Type B pancreatic cell (in vitro differentiated cells): ENCODE results near the gene GBA2. TPM values are rescaled to one million over a fixed set of nuclear protein-coding genes. Genes with fewer than 3 reads are reported as not detected.

ENCODE experiments used
- DNase-seq: peaks from one replicate; pipeline ENCODE4 v3.0.0; 2021; ENCODE audit warnings: mixed read lengths; ENCODE audit not compliant: unreplicated experiment; ENCODE audit errors: extremely low spot score
- H3K27ac Mint-ChIP-seq: 2 replicates; pipeline ENCODE4 v1.8.0; 2021; ENCODE audit warnings: mild to moderate bottlenecking, mixed read lengths
- H3K27me3 Mint-ChIP-seq: 2 replicates; pipeline ENCODE4 v1.8.0; 2021; ENCODE audit warnings: mixed read lengths
- H3K36me3 Mint-ChIP-seq: 2 replicates; pipeline ENCODE4 v1.8.0; 2021; ENCODE audit warnings: mixed read lengths
- H3K4me1 Mint-ChIP-seq: one replicate; pipeline ENCODE4 v1.8.0; 2021; ENCODE audit warnings: mixed read lengths; ENCODE audit not compliant: unreplicated experiment
- H3K4me3 Mint-ChIP-seq: 2 replicates; pipeline ENCODE4 v1.8.0; 2021; ENCODE audit warnings: mild to moderate bottlenecking, mixed read lengths
- H3K9me3 Mint-ChIP-seq: 2 replicates; pipeline ENCODE4 v1.8.0; 2021; ENCODE audit warnings: mixed read lengths
- total RNA-seq: library from RNA; stranded (reverse); gene quantifications from 2 replicates; pipeline ENCODE4 v1.2.1, GENCODE V29; 2021; ENCODE audit warnings: low replicate concordance
- TF ChIP-seq, protein P1 (sequence below): fragments of 200-600 bp; sonication (generic); conservative IDR thresholded peaks from 2 replicates; pipeline ENCODE4 v1.5.0; 2021; ENCODE audit warnings: antibody characterized with exemption, mild to moderate bottlenecking

Gene GBA2
- total RNA-seq, 1 donor from 2014 or later = 100 TPM

DNA sequence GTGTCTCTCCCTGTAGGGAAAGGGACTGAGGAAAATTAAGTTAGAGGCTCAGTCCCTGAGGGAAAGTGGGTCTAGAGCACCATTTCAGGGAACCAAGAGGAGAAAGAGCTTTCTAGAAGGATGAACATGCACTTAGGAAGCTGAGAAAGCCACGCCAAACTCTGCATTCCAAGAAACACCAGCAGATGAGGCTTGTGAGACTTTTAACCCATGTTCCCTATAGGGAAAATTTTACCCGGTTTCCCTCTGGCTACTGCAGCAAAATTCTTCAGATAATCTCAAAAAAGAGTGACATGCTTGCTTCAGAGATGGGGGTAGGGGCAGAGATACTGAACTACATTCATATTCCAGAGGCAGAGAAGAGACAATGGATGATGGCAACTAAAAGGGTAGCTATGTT lies 25.6 kb downstream of the GBA2 start:
- Mint-ChIP-seq H3K27me3 (no peaks in the 10 kb centered on the region), H3K27ac (no peak overlapping the region), H3K36me3 (peaks cover 30% of the 10 kb centered on the region), H3K9me3 (no peaks in the 10 kb centered on the region), H3K4me1 (no peaks in the 10 kb centered on the region), H3K4me3 (no peak overlapping the region)
- DNase-seq = no peak
- TF ChIP-seq, protein P1, sequence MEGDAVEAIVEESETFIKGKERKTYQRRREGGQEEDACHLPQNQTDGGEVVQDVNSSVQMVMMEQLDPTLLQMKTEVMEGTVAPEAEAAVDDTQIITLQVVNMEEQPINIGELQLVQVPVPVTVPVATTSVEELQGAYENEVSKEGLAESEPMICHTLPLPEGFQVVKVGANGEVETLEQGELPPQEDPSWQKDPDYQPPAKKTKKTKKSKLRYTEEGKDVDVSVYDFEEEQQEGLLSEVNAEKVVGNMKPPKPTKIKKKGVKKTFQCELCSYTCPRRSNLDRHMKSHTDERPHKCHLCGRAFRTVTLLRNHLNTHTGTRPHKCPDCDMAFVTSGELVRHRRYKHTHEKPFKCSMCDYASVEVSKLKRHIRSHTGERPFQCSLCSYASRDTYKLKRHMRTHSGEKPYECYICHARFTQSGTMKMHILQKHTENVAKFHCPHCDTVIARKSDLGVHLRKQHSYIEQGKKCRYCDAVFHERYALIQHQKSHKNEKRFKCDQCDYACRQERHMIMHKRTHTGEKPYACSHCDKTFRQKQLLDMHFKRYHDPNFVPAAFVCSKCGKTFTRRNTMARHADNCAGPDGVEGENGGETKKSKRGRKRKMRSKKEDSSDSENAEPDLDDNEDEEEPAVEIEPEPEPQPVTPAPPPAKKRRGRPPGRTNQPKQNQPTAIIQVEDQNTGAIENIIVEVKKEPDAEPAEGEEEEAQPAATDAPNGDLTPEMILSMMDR = no peak

DNA sequence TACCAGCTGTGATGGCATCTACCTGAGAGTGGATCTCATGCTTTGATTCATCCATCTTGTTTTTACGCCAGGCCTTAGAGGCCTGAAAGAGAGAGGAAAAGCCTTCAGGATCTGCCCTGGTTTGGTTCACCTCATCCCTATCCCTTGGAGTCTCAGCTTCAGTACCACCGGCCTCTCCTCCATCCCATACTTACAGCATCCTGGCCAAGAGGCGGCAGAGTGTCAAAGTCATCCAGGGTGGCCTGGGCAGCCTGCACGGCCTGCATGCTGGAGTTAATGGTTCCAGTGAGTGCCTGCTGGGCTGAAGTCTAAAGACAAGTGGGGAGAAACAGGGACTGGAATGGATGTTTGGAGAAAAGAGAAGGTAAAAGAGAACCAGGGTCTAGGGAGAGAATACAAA lies 29.5 kb downstream of the GBA2 start:
- Mint-ChIP-seq H3K36me3 (peaks cover 48% of the 10 kb centered on the region), H3K27ac (no peak overlapping the region), H3K4me3 (no peak overlapping the region), H3K4me1 (no peaks in the 10 kb centered on the region), H3K9me3 (no peaks in the 10 kb centered on the region), H3K27me3 (no peaks in the 10 kb centered on the region)
- no peak for DNase-seq
- TF ChIP-seq, protein P1 = no peak

DNA sequence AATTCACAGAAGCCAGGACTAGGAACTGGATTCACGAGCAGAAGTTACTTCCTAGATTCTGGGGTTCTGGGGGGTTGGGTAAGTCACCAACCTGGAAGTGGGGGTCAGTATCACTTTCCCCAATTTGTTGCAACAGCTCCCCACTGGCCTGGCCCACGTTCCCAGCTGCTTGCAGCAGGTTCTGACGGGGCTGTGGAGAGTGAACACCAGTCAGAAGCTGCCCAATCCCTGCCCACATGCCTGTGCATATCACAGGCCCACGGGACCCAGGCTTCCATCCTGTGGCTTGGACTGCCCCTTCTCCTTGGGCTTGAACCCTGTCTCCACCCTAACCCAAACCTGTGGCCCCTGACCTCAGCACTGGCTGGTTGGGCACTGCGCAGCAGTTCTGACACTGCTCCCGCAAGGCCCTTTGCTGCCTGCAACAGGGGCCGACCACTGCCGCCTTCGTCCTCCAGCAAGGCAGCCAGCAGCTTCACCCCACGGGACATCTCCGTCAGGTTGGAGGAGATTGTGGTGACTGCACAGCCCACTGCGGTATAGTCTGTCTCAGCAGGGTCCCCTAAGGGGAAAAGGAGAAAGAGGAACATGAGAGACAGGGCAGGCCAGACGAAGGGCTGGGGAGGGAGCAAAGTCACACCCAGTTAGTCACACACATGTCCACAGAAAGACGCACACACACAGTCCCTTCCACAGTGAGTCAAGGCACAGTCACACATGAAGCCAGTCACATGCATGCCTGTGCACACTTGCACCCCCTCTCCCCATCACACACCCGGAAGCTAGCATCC lies 30.1 kb downstream of the GBA2 start:
- no peak overlapping the region for H3K4me3 Mint-ChIP-seq
- TF ChIP-seq, protein P1 = no peak
- no peaks in the 10 kb centered on the region for H3K27me3 Mint-ChIP-seq
- H3K27ac Mint-ChIP-seq = no peak overlapping the region
- H3K36me3 Mint-ChIP-seq = peaks cover 49% of the 10 kb centered on the region
- H3K4me1 Mint-ChIP-seq = no peaks in the 10 kb centered on the region
- H3K9me3 Mint-ChIP-seq = no peaks in the 10 kb centered on the region
- DNase-seq = no peak

DNA sequence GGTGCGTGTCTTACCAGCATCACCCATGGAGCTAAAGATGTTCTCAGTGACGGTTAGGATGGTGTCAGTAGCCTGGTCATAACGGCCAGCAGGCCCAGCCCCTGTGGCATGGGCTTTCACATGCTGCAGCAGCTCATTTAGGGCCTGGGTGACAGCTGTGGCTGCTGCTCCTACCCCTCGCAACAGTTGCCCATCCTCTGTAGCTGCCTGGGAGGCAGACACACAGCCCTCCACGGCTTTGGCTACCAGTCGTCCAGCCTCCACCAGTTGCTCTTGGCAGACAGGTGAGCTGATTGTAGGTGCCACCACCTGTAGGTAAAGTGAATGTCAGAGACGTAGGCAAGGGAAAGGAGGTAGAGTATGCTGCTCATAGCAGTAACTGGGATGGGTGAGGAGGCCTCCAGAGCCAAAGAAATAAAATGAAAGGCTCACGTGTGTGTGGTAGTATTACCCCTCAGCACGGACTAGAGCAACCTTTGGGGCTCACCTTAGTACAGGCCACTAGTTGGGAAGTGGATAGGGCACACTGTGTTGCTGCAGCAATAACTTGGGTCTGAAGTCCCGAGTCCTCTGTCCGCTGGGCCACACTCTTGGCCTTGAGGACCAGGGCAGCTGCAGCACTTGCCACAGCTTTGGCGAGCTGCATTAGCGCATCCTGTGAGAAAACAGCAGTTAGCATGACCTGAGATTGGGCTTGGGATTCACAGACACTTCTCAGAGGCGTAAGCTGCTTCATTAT lies 31.7 kb downstream of the GBA2 start:
- Mint-ChIP-seq H3K27me3 (no peaks in the 10 kb centered on the region), H3K4me1 (no peaks in the 10 kb centered on the region), H3K9me3 (no peaks in the 10 kb centered on the region), H3K36me3 (peaks cover 44% of the 10 kb centered on the region), H3K27ac (no peak overlapping the region), H3K4me3 (no peak overlapping the region)
- DNase-seq = no peak
- TF ChIP-seq, protein P1 = no peak

DNA sequence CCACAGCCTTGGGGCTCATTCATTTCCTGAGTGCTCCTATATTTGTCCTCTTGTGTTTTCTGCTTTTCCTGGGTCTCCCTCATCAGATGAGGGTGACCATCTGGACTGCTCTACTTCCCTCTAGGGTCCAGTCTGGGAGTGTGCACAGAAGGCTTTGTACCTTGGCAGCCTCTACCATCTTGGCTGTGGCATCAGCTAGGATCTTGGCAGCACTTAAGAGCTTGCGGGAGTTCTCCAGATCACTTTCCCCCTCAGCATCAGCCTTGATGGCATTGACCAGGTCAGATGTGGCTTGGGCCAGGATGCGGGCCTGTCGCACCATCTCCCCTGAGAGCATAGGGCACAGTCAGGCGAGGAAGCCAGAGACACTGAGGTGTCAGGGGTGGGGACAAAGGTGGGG lies 32.8 kb downstream of the GBA2 start:
- Mint-ChIP-seq H3K4me1 (no peaks in the 10 kb centered on the region), H3K36me3 (peaks cover 33% of the 10 kb centered on the region), H3K27ac (no peak overlapping the region), H3K4me3 (no peak overlapping the region), H3K9me3 (no peaks in the 10 kb centered on the region), H3K27me3 (no peaks in the 10 kb centered on the region)
- DNase-seq = no peak
- TF ChIP-seq, protein P1 = no peak
